OCI-LY3 (cell line): ENCODE data around the gene SLC2A4RG.

Source experiments
- H2AFZ ChIP-seq: fragments of 200-600, 300-600 bp; shearing (Covaris generic); 2 replicates; pipeline ENCODE4 v1.6.0; 2014; ENCODE audit warnings: antibody characterized with exemption, low read depth, low read length
- H3K27ac ChIP-seq: fragments of 200-600, 300-600 bp; sonication (generic); 2 replicates; pipeline ENCODE4 v1.5.1; 2014; ENCODE audit warnings: mild to moderate bottlenecking, low read length, moderate library complexity, mixed read lengths
- H3K27me3 ChIP-seq: fragments of 200-600, 300-600 bp; sonication (generic); 2 replicates; pipeline ENCODE4 v1.6.1; 2014; ENCODE audit warnings: low read depth, low read length, mixed read lengths
- H3K36me3 ChIP-seq: fragments of 200-600, 300-600 bp; sonication (generic); replicated peaks from 2 replicates; pipeline ENCODE3; 2014; ENCODE audit warnings: low read depth, low read length, mixed read lengths
- H3K4me1 ChIP-seq: fragments of 300-600, 200-600 bp; sonication (generic); 2 replicates; pipeline ENCODE4 v1.6.1; 2014; ENCODE audit warnings: low read length, mixed read lengths
- H3K4me2 ChIP-seq: fragments of 200-600, 300-600 bp; sonication (generic); 2 replicates; pipeline ENCODE4 v1.6.1; 2014; ENCODE audit warnings: low read length, mixed read lengths
- H3K4me3 ChIP-seq: fragments of 300-600, 200-600 bp; sonication (generic); 2 replicates; pipeline ENCODE4 v1.5.1; 2014; ENCODE audit warnings: antibody characterized with exemption, mild to moderate bottlenecking, low read length, moderate library complexity
- H3K79me2 ChIP-seq: fragments of 300-600, 200-600 bp; shearing (Covaris generic); 2 replicates; pipeline ENCODE4 v1.6.1; 2014; ENCODE audit warnings: mild to moderate bottlenecking, low read length, mixed read lengths
- H3K9ac ChIP-seq: fragments of 300-600, 200-600 bp; shearing (Covaris generic); 2 replicates; pipeline ENCODE4 v1.6.0; 2014; ENCODE audit warnings: mild to moderate bottlenecking, low read length, moderate library complexity
- H3K9me3 ChIP-seq: fragments of 200-600, 300-600 bp; shearing (Covaris generic); 2 replicates; pipeline ENCODE4 v1.6.1; 2014; ENCODE audit warnings: low read length, mixed read lengths; ENCODE audit not compliant: insufficient read depth
- H4K20me1 ChIP-seq: fragments of 200-600, 300-600 bp; sonication (generic); 2 replicates; pipeline ENCODE4 v1.6.1; 2016; ENCODE audit warnings: low read length, mixed read lengths; ENCODE audit not compliant: insufficient read depth
- CTCF ChIP-seq: fragments of 200-600, 300-600 bp; sonication (generic); IDR thresholded peaks from 2 replicates; pipeline ENCODE4 v1.5.1; 2014; ENCODE audit warnings: antibody characterized with exemption, low read length, low read depth
- EZH2phosphoT487 ChIP-seq: fragments of 200-600 bp; shearing (Covaris generic); IDR thresholded peaks from 2 replicates; pipeline ENCODE4 v1.6.1; 2018; ENCODE audit warnings: antibody characterized with exemption, mixed run types, low read depth

SLC2A4RG gene

GRCh38 chr20:63748934-63749270, 9.3 kb downstream of the SLC2A4RG start:
- no peaks in the 10 kb centered on the region for H3K9me3 ChIP-seq
- H3K36me3 ChIP-seq, result no peaks in the 10 kb centered on the region
- no peaks in the 10 kb centered on the region for H3K79me2 ChIP-seq
- no peak overlapping the region for H3K4me2 ChIP-seq
- H2AFZ ChIP-seq, result no peak overlapping the region
- no peak overlapping the region for H3K27ac ChIP-seq
- TF ChIP-seq EZH2phosphoT487 (no peak), CTCF (no peak)
- no peaks in the 10 kb centered on the region for H3K27me3 ChIP-seq
- no peaks in the 10 kb centered on the region for H4K20me1 ChIP-seq
- no peak overlapping the region for H3K9ac ChIP-seq
- no peaks in the 10 kb centered on the region for H3K4me1 ChIP-seq
- H3K4me3 ChIP-seq, result no peak overlapping the region

GRCh38 chr20:63749597-63750508, 10.3 kb downstream of the SLC2A4RG start:
- Histone ChIP-seq H3K9me3 (no peaks in the 10 kb centered on the region), H3K4me3 (no peak overlapping the region), H3K4me1 (no peaks in the 10 kb centered on the region), H3K4me2 (no peak overlapping the region), H4K20me1 (no peaks in the 10 kb centered on the region), H3K79me2 (no peaks in the 10 kb centered on the region), H3K9ac (no peak overlapping the region), H3K27ac (no peak overlapping the region), H2AFZ (no peak overlapping the region), H3K27me3 (no peaks in the 10 kb centered on the region), H3K36me3 (no peaks in the 10 kb centered on the region)
- TF ChIP-seq EZH2phosphoT487 (no peak), CTCF (no peak)

- no peak overlapping the region for H2AFZ ChIP-seq
- TF ChIP-seq CTCF (no peak), EZH2phosphoT487 (no peak)
- no peaks in the 10 kb centered on the region for H3K4me1 ChIP-seq
- no peaks in the 10 kb centered on the region for H4K20me1 ChIP-seq
- H3K9ac ChIP-seq, result no peak overlapping the region
- no peaks in the 10 kb centered on the region for H3K36me3 ChIP-seq
- H3K27ac ChIP-seq, result no peak overlapping the region
- no peaks in the 10 kb centered on the region for H3K9me3 ChIP-seq
- H3K27me3 ChIP-seq, result no peaks in the 10 kb centered on the region
- H3K4me2 ChIP-seq, result no peak overlapping the region
- no peaks in the 10 kb centered on the region for H3K79me2 ChIP-seq
- no peak overlapping the region for H3K4me3 ChIP-seq
Observed at GRCh38 chr20:63750807-63751470, 11.4 kb downstream of the SLC2A4RG start.

GRCh38 chr20:63751471-63752271, 12.1 kb downstream of the SLC2A4RG start:
- no peaks in the 10 kb centered on the region for H3K27me3 ChIP-seq
- no peaks in the 10 kb centered on the region for H3K4me1 ChIP-seq
- no peaks in the 10 kb centered on the region for H4K20me1 ChIP-seq
- no peak overlapping the region for H3K4me2 ChIP-seq
- no peak overlapping the region for H3K9ac ChIP-seq
- H3K27ac ChIP-seq, result no peak overlapping the region
- TF ChIP-seq CTCF (no peak), EZH2phosphoT487 (no peak)
- no peak overlapping the region for H3K4me3 ChIP-seq
- H2AFZ ChIP-seq, result no peak overlapping the region
- H3K9me3 ChIP-seq, result no peaks in the 10 kb centered on the region
- H3K36me3 ChIP-seq, result no peaks in the 10 kb centered on the region
- H3K79me2 ChIP-seq, result no peaks in the 10 kb centered on the region
